ENCODE results near the gene U2AF1. TPM values are rescaled to one million over a fixed set of nuclear protein-coding genes. Genes with fewer than 3 reads are reported as not detected.
"Not testable (repeated sequence)": the region's sequence is repeated elsewhere in the genome, so short reads cannot be mapped to it uniquely, and the experiment has no call there.

U2AF1 gene
- 26.4 TPM for total RNA-seq

GRCh38 chr21:43106965-43107793, at the start of gene U2AF1:
Gene U2AF1 (minus strand): TSS chr21:43107570. CDS start chr21:43107494, 76 bp downstream.
- not testable (repeated sequence) for DNase-seq

- DNase-seq, result not testable (repeated sequence)
These were observed 46.2 kb upstream of the U2AF1 start for GRCh38 chr21:43153601-43154000.

GRCh38 chr21:43149344-43149743, 42.0 kb upstream of the U2AF1 start:
- DNase-seq, result not testable (repeated sequence)

GRCh38 chr21:43147999-43148398, 40.6 kb upstream of the U2AF1 start:
- not testable (repeated sequence) for DNase-seq

GRCh38 chr21:43146637-43147036, 39.3 kb upstream of the U2AF1 start:
- not testable (repeated sequence) for DNase-seq

GRCh38 chr21:43141407-43141806, 34.0 kb upstream of the U2AF1 start:
- DNase-seq, result not testable (repeated sequence)

GRCh38 chr21:43138944-43139343, 31.6 kb upstream of the U2AF1 start:
- DNase-seq, result not testable (repeated sequence)

GRCh38 chr21:43134520-43134919, 27.1 kb upstream of the U2AF1 start:
- not testable (repeated sequence) for DNase-seq

- DNase-seq, result not testable (repeated sequence)
These were observed 22.7 kb upstream of the U2AF1 start for GRCh38 chr21:43130094-43130493.

- DNase-seq, result not testable (repeated sequence)
These were observed 8.6 kb upstream of the U2AF1 start for GRCh38 chr21:43115956-43116355.

GRCh38 chr21:43114483-43114882, 7.1 kb upstream of the U2AF1 start:
- not testable (repeated sequence) for DNase-seq

- not testable (repeated sequence) for DNase-seq
These were observed 1.6 kb upstream of the U2AF1 start for GRCh38 chr21:43109006-43109405.

- DNase-seq, result not testable (repeated sequence)
These were observed 807 bp upstream of the U2AF1 start for GRCh38 chr21:43108177-43108576.

- not testable (repeated sequence) for DNase-seq
These were observed 396 bp upstream of the U2AF1 start for GRCh38 chr21:43107794-43108137.

- DNase-seq, result not testable (repeated sequence)
These were observed 2.7 kb downstream of the U2AF1 start for GRCh38 chr21:43104642-43105041.

GRCh38 chr21:43102281-43102680, 5.1 kb downstream of the U2AF1 start:
- DNase-seq, result not testable (repeated sequence)

- not testable (repeated sequence) for DNase-seq
These were observed 5.7 kb downstream of the U2AF1 start for GRCh38 chr21:43101676-43102075.

- DNase-seq, result not testable (repeated sequence)
These were observed 6.4 kb downstream of the U2AF1 start for GRCh38 chr21:43101000-43101399.

GRCh38 chr21:43091979-43092614, 15.3 kb downstream of the U2AF1 start:
- not testable (repeated sequence) for DNase-seq

- DNase-seq, result not testable (repeated sequence)
These were observed 16.4 kb downstream of the U2AF1 start for GRCh38 chr21:43090947-43091346.

GRCh38 chr21:43089463-43089862, 17.9 kb downstream of the U2AF1 start:
- DNase-seq, result not testable (repeated sequence)

- DNase-seq, result not testable (repeated sequence)
These were observed 24.6 kb downstream of the U2AF1 start for GRCh38 chr21:43082587-43083300.

GRCh38 chr21:43076643-43077042, 30.7 kb downstream of the U2AF1 start:
- DNase-seq, result not testable (repeated sequence)

Data from occipital lobe (tissue), 2 donors.